ENCODE results near the gene PROB1.
"Not testable (repeated sequence)": the region's sequence is repeated elsewhere in the genome, so short reads cannot be mapped to it uniquely, and the experiment has no call there.

PROB1 gene

GRCh38 chr5:139358064-139358463, 36.8 kb downstream of the PROB1 start:
- no peak for TF ChIP-seq CTCF (IDR thresholded peaks at IDR 0.05; ENCODE audit: poor library complexity, severe bottlenecking)
- no peaks in the 10 kb centered on the region for H3K27me3 ChIP-seq (ENCODE audit: insufficient read depth, poor library complexity, severe bottlenecking)
- DNase-seq (ENCODE audit: low spot score) (no peak), ATAC-seq (ENCODE audit: low read depth) (peak; percentile 35; the same call in 1 of the 3 replicates)
- H3K4me1 ChIP-seq (ENCODE audit: insufficient read depth, poor library complexity, severe bottlenecking), result no peaks in the 10 kb centered on the region
- no peak overlapping the region for H3K4me3 ChIP-seq (ENCODE audit: severe bottlenecking)
- peaks cover 46% of the 10 kb centered on the region for H3K36me3 ChIP-seq (ENCODE audit: low read depth)
- H3K9me3 ChIP-seq (ENCODE audit: severe bottlenecking), result no peaks in the 10 kb centered on the region
- H3K27ac ChIP-seq (ENCODE audit: poor library complexity, severe bottlenecking), result no peak overlapping the region

DNA sequence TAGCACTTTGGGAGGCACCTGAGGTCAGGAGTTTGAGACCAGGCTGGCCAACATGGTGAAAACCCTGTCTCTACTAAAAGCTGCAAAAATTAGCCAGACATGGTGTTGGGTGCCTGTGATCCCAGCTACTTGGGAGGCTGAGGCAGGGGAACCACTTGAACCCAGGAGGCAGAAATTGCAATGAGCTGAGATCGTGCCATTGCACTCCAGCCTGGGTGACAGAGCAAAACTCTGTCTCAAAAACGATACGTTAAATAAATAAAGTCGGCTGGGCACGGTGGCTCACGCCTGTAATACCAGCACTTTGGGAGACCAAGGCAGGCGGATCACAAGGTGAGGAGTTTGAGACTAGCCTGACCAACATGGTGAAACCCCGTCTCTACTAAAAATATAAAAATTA, 39.0 kb downstream of the PROB1 start:
- not testable (repeated sequence) for H3K27ac ChIP-seq (ENCODE audit: poor library complexity, severe bottlenecking); ATAC-seq (ENCODE audit: low read depth); H3K27me3 ChIP-seq (ENCODE audit: insufficient read depth, poor library complexity, severe bottlenecking); H3K4me3 ChIP-seq (ENCODE audit: severe bottlenecking); DNase-seq (ENCODE audit: low spot score); H3K4me1 ChIP-seq (ENCODE audit: insufficient read depth, poor library complexity, severe bottlenecking); H3K9me3 ChIP-seq (ENCODE audit: severe bottlenecking)
- peaks cover 46% of the 10 kb centered on the region for H3K36me3 ChIP-seq (ENCODE audit: low read depth)

DNA sequence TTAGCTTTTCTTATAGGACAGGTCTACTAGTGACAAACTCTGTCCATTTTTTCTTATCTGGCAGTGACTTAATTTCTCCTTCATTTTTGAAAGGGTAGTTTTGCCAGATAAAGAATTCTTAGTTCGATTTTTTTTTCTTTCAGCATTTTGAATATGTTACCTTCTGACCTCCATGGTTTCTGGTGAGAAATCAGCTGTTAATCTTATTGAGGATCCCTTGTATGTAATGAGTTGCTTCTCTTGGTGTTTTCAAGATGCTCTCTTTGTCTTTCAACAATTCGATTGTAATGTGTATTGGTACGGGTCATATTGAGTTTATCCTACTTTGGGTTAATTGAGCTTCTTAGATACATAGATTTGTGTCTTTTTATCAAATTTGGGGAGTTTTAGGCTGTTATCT, 40.7 kb downstream of the PROB1 start:
- DNase-seq (ENCODE audit: low spot score) (no peak), ATAC-seq (ENCODE audit: low read depth) (no peak)
- TF ChIP-seq CTCF (IDR thresholded peaks at IDR 0.05; ENCODE audit: poor library complexity, severe bottlenecking), result no peak
- Histone ChIP-seq H3K4me1 (ENCODE audit: insufficient read depth, poor library complexity, severe bottlenecking) (no peaks in the 10 kb centered on the region), H3K36me3 (ENCODE audit: low read depth) (peaks cover 47% of the 10 kb centered on the region), H3K27ac (ENCODE audit: poor library complexity, severe bottlenecking) (no peak overlapping the region), H3K4me3 (ENCODE audit: severe bottlenecking) (no peak overlapping the region), H3K27me3 (ENCODE audit: insufficient read depth, poor library complexity, severe bottlenecking) (no peaks in the 10 kb centered on the region), H3K9me3 (ENCODE audit: severe bottlenecking) (no peaks in the 10 kb centered on the region)

- H3K9me3 ChIP-seq (ENCODE audit: severe bottlenecking); H3K4me3 ChIP-seq (ENCODE audit: severe bottlenecking); H3K27ac ChIP-seq (ENCODE audit: poor library complexity, severe bottlenecking); ATAC-seq (ENCODE audit: low read depth); H3K4me1 ChIP-seq (ENCODE audit: insufficient read depth, poor library complexity, severe bottlenecking); H3K27me3 ChIP-seq (ENCODE audit: insufficient read depth, poor library complexity, severe bottlenecking); DNase-seq (ENCODE audit: low spot score): not testable (repeated sequence)
- peaks cover 48% of the 10 kb centered on the region for H3K36me3 ChIP-seq (ENCODE audit: low read depth)
Measured at GRCh38 chr5:139347863-139348262, 47.0 kb downstream of the PROB1 start.

GRCh38 chr5:139345442-139345841, 49.5 kb downstream of the PROB1 start:
- not testable (repeated sequence) for H3K4me1 ChIP-seq (ENCODE audit: insufficient read depth, poor library complexity, severe bottlenecking); H3K27me3 ChIP-seq (ENCODE audit: insufficient read depth, poor library complexity, severe bottlenecking); DNase-seq (ENCODE audit: low spot score); H3K4me3 ChIP-seq (ENCODE audit: severe bottlenecking); ATAC-seq (ENCODE audit: low read depth); H3K27ac ChIP-seq (ENCODE audit: poor library complexity, severe bottlenecking); H3K9me3 ChIP-seq (ENCODE audit: severe bottlenecking)
- H3K36me3 ChIP-seq (ENCODE audit: low read depth), result peaks cover 37% of the 10 kb centered on the region

- ATAC-seq (ENCODE audit: low read depth), result no peak
- no peaks in the 10 kb centered on the region for H3K9me3 ChIP-seq (ENCODE audit: severe bottlenecking)
- DNase-seq (ENCODE audit: low spot score), result no peak
- TF ChIP-seq CTCF (IDR thresholded peaks at IDR 0.05; ENCODE audit: poor library complexity, severe bottlenecking), result no peak
- H3K4me3 ChIP-seq (ENCODE audit: severe bottlenecking), result no peak overlapping the region
- H3K27me3 ChIP-seq (ENCODE audit: insufficient read depth, poor library complexity, severe bottlenecking), result no peaks in the 10 kb centered on the region
- no peak overlapping the region for H3K27ac ChIP-seq (ENCODE audit: poor library complexity, severe bottlenecking)
- peaks cover 32% of the 10 kb centered on the region for H3K36me3 ChIP-seq (ENCODE audit: low read depth)
- peaks cover 3% of the 10 kb centered on the region for H3K4me1 ChIP-seq (ENCODE audit: insufficient read depth, poor library complexity, severe bottlenecking)
Measured at GRCh38 chr5:139344177-139344576, 50.7 kb downstream of the PROB1 start.

Measured in RWPE2 (cell line).